Measurements from ENCODE around the gene GOLM1.

Gene GOLM1

GRCh38 chr9:86102626-86103025, 3.3 kb upstream of the GOLM1 start:
- no peak overlapping the region for H3K4me3 Mint-ChIP-seq
- H3K9me3 Mint-ChIP-seq = no peaks in the 10 kb centered on the region
- peaks cover 61% of the 10 kb centered on the region for H3K27me3 Mint-ChIP-seq
- H3K4me1 Mint-ChIP-seq (ENCODE audit: low read depth) = peaks cover 16% of the 10 kb centered on the region
- H3K27ac Mint-ChIP-seq = no peak overlapping the region
- H3K36me3 Mint-ChIP-seq (ENCODE audit: low read depth) = no peaks in the 10 kb centered on the region

- H3K27ac Mint-ChIP-seq = peak overlapping the region; percentile 74
- no peaks in the 10 kb centered on the region for H3K9me3 Mint-ChIP-seq
- peaks cover 70% of the 10 kb centered on the region for H3K27me3 Mint-ChIP-seq
- peak overlapping the region; percentile 84 for H3K4me3 Mint-ChIP-seq
- H3K36me3 Mint-ChIP-seq (ENCODE audit: low read depth) = no peaks in the 10 kb centered on the region
- H3K4me1 Mint-ChIP-seq (ENCODE audit: low read depth) = peaks cover 9% of the 10 kb centered on the region
These were observed 475 bp upstream of the GOLM1 start for GRCh38 chr9:86099701-86100364.

- no peak overlapping the region for H3K27ac Mint-ChIP-seq
- no peaks in the 10 kb centered on the region for H3K36me3 Mint-ChIP-seq (ENCODE audit: low read depth)
- H3K4me1 Mint-ChIP-seq (ENCODE audit: low read depth) = peaks cover 9% of the 10 kb centered on the region
- H3K27me3 Mint-ChIP-seq = peaks cover 61% of the 10 kb centered on the region
- no peak overlapping the region for H3K4me3 Mint-ChIP-seq
- no peaks in the 10 kb centered on the region for H3K9me3 Mint-ChIP-seq
These were observed 1.7 kb downstream of the GOLM1 start for GRCh38 chr9:86097510-86098224.

- Mint-ChIP-seq H3K36me3 (ENCODE audit: low read depth) (no peaks in the 10 kb centered on the region), H3K27ac (no peak overlapping the region), H3K9me3 (no peaks in the 10 kb centered on the region), H3K27me3 (peaks cover 55% of the 10 kb centered on the region), H3K4me1 (ENCODE audit: low read depth) (peaks cover 9% of the 10 kb centered on the region), H3K4me3 (no peak overlapping the region)
These were observed 3.0 kb downstream of the GOLM1 start for GRCh38 chr9:86096386-86096785.

GRCh38 chr9:86093788-86094555, 5.4 kb downstream of the GOLM1 start:
- Mint-ChIP-seq H3K27me3 (peaks cover 47% of the 10 kb centered on the region), H3K4me3 (no peak overlapping the region), H3K27ac (no peak overlapping the region), H3K36me3 (ENCODE audit: low read depth) (no peaks in the 10 kb centered on the region), H3K9me3 (no peaks in the 10 kb centered on the region), H3K4me1 (ENCODE audit: low read depth) (no peaks in the 10 kb centered on the region)

GRCh38 chr9:86091477-86091876, 7.9 kb downstream of the GOLM1 start:
- no peaks in the 10 kb centered on the region for H3K36me3 Mint-ChIP-seq (ENCODE audit: low read depth)
- H3K27me3 Mint-ChIP-seq = peaks cover 38% of the 10 kb centered on the region
- H3K4me1 Mint-ChIP-seq (ENCODE audit: low read depth) = no peaks in the 10 kb centered on the region
- no peak overlapping the region for H3K27ac Mint-ChIP-seq
- H3K9me3 Mint-ChIP-seq = no peaks in the 10 kb centered on the region
- H3K4me3 Mint-ChIP-seq = no peak overlapping the region

GRCh38 chr9:86082870-86083269, 16.5 kb downstream of the GOLM1 start:
- H3K4me1 Mint-ChIP-seq (ENCODE audit: low read depth) = no peaks in the 10 kb centered on the region

GRCh38 chr9:86079865-86080469, 19.4 kb downstream of the GOLM1 start:
- Mint-ChIP-seq H3K27ac (no peak overlapping the region), H3K4me3 (no peak overlapping the region), H3K36me3 (ENCODE audit: low read depth) (no peaks in the 10 kb centered on the region), H3K27me3 (no peaks in the 10 kb centered on the region), H3K9me3 (no peaks in the 10 kb centered on the region), H3K4me1 (ENCODE audit: low read depth) (peaks cover 11% of the 10 kb centered on the region)

More at GRCh38 chr9:86082870-86083269, 16.5 kb downstream of the GOLM1 start:
- Mint-ChIP-seq H3K36me3 (ENCODE audit: low read depth) (no peaks in the 10 kb centered on the region), H3K4me3 (no peak overlapping the region), H3K9me3 (no peaks in the 10 kb centered on the region), H3K27me3 (peaks cover 7% of the 10 kb centered on the region), H3K27ac (no peak overlapping the region)

- Mint-ChIP-seq H3K36me3 (ENCODE audit: low read depth) (no peaks in the 10 kb centered on the region), H3K9me3 (no peaks in the 10 kb centered on the region), H3K27me3 (no peaks in the 10 kb centered on the region), H3K4me3 (no peak overlapping the region), H3K4me1 (ENCODE audit: low read depth) (peaks cover 16% of the 10 kb centered on the region), H3K27ac (no peak overlapping the region)
These were observed 19.9 kb downstream of the GOLM1 start for GRCh38 chr9:86079421-86079831.

- Mint-ChIP-seq H3K27me3 (no peaks in the 10 kb centered on the region), H3K4me1 (ENCODE audit: low read depth) (peaks cover 23% of the 10 kb centered on the region), H3K4me3 (no peak overlapping the region), H3K27ac (no peak overlapping the region), H3K36me3 (ENCODE audit: low read depth) (no peaks in the 10 kb centered on the region), H3K9me3 (no peaks in the 10 kb centered on the region)
These were observed 20.6 kb downstream of the GOLM1 start for GRCh38 chr9:86078731-86079130.

- H3K4me1 Mint-ChIP-seq (ENCODE audit: low read depth) = peaks cover 30% of the 10 kb centered on the region
- no peaks in the 10 kb centered on the region for H3K36me3 Mint-ChIP-seq (ENCODE audit: low read depth)
- no peaks in the 10 kb centered on the region for H3K9me3 Mint-ChIP-seq
These were observed 22.1 kb downstream of the GOLM1 start for GRCh38 chr9:86077276-86077675.

GRCh38 chr9:86075132-86076109, 23.9 kb downstream of the GOLM1 start:
- H3K27ac Mint-ChIP-seq = peak overlapping the region; percentile 61
- no peaks in the 10 kb centered on the region for H3K9me3 Mint-ChIP-seq
- H3K4me3 Mint-ChIP-seq = peak overlapping the region; percentile 62
- no peaks in the 10 kb centered on the region for H3K36me3 Mint-ChIP-seq (ENCODE audit: low read depth)
- H3K27me3 Mint-ChIP-seq = no peaks in the 10 kb centered on the region
- H3K4me1 Mint-ChIP-seq (ENCODE audit: low read depth) = peaks cover 30% of the 10 kb centered on the region

More at GRCh38 chr9:86077276-86077675, 22.1 kb downstream of the GOLM1 start:
- no peaks in the 10 kb centered on the region for H3K27me3 Mint-ChIP-seq
- H3K4me3 Mint-ChIP-seq = no peak overlapping the region
- no peak overlapping the region for H3K27ac Mint-ChIP-seq

GRCh38 chr9:86073839-86074238, 25.5 kb downstream of the GOLM1 start:
- H3K4me3 Mint-ChIP-seq = no peak overlapping the region
- no peak overlapping the region for H3K27ac Mint-ChIP-seq
- no peaks in the 10 kb centered on the region for H3K27me3 Mint-ChIP-seq
- no peaks in the 10 kb centered on the region for H3K9me3 Mint-ChIP-seq
- H3K4me1 Mint-ChIP-seq (ENCODE audit: low read depth) = peaks cover 30% of the 10 kb centered on the region
- H3K36me3 Mint-ChIP-seq (ENCODE audit: low read depth) = no peaks in the 10 kb centered on the region

- Mint-ChIP-seq H3K4me1 (ENCODE audit: low read depth) (peaks cover 30% of the 10 kb centered on the region), H3K9me3 (no peaks in the 10 kb centered on the region), H3K36me3 (ENCODE audit: low read depth) (no peaks in the 10 kb centered on the region), H3K27ac (no peak overlapping the region), H3K4me3 (no peak overlapping the region), H3K27me3 (no peaks in the 10 kb centered on the region)
These were observed 26.9 kb downstream of the GOLM1 start for GRCh38 chr9:86072394-86072877.

Data from stimulated activated naive CD8-positive, alpha-beta T cell treated with anti-CD3 and anti-CD28 coated beads, Interleukin-15, Interleukin-2, amounts not matched to agents 100 ng/mL and 50 ng/mL, for 24 hours (primary cell).